Measurements from ENCODE around the gene PKNOX2.

PKNOX2 gene

GRCh38 chr11:125451400-125452124 is 287.0 kb downstream of the PKNOX2 start:
- DNase-seq = peak; percentile 33

GRCh38 chr11:125452125-125452470 is 287.5 kb downstream of the PKNOX2 start:
- DNase-seq = no peak

- DNase-seq = no peak
These were observed 289.5 kb downstream of the PKNOX2 start for GRCh38 chr11:125454047-125454446.

GRCh38 chr11:125455851-125456250 is 291.3 kb downstream of the PKNOX2 start:
- no peak for DNase-seq

- peak; percentile 56 for DNase-seq
These were observed 293.3 kb downstream of the PKNOX2 start for GRCh38 chr11:125457814-125458343.

GRCh38 chr11:125460275-125460674 is 295.7 kb downstream of the PKNOX2 start:
- DNase-seq = no peak

- DNase-seq = no peak
These were observed 299.2 kb downstream of the PKNOX2 start for GRCh38 chr11:125463590-125464269.

- DNase-seq = peak; percentile 21
These were observed 299.7 kb downstream of the PKNOX2 start for GRCh38 chr11:125464270-125464662.

- no peak for DNase-seq
These were observed 300.1 kb downstream of the PKNOX2 start for GRCh38 chr11:125464666-125465065.

GRCh38 chr11:125465255-125465654 is 300.7 kb downstream of the PKNOX2 start:
- DNase-seq = no peak

GRCh38 chr11:125465701-125466100 is 301.1 kb downstream of the PKNOX2 start:
- DNase-seq = no peak

GRCh38 chr11:125468025-125468424 is 303.5 kb downstream of the PKNOX2 start:
- no peak for DNase-seq

GRCh38 chr11:125468852-125469251 is 304.3 kb downstream of the PKNOX2 start:
- no peak for DNase-seq

GRCh38 chr11:125470355-125470754 is 305.8 kb downstream of the PKNOX2 start:
- DNase-seq = no peak

- DNase-seq = no peak
These were observed 312.2 kb downstream of the PKNOX2 start for GRCh38 chr11:125476721-125477120.

GRCh38 chr11:125479137-125479536 is 314.6 kb downstream of the PKNOX2 start:
- no peak for DNase-seq

GRCh38 chr11:125481531-125481930 is 317.0 kb downstream of the PKNOX2 start:
- DNase-seq = no peak
